Liver (tissue), 9 donors: ENCODE results near the gene OR52I1. TPM values are rescaled to one million over a fixed set of nuclear protein-coding genes. Genes with fewer than 3 reads are reported as not detected.

ENCODE experiments used
- DNase-seq: peaks from one replicate; pipeline ENCODE4 v3.0.0-alpha.2; 2017; ENCODE audit warnings: low spot score
- H3K27ac ChIP-seq, 2 donors: one replicate each; pipeline ENCODE4 v1.7.0; 2013; ENCODE audit warnings: inconsistent platforms in 2 of 2, low read length in 2 of 2, control low read depth in 1 of 2, low read depth in 1 of 2, mild to moderate bottlenecking in 1 of 2
- H3K27me3 ChIP-seq, 4 donors: one replicate each; pipeline versions ENCODE4 v1.6.1 to v1.7.0; 2013; ENCODE audit warnings: low read length in 3 of 4, inconsistent platforms in 1 of 4, mild to moderate bottlenecking in 1 of 4, moderate library complexity in 1 of 4; ENCODE audit not compliant: control insufficient read depth in 4 of 4, insufficient read depth in 4 of 4
- H3K36me3 ChIP-seq, 4 donors: one replicate each; pipeline versions ENCODE4 v1.6.1 to v1.7.0; 2013; ENCODE audit warnings: low read length in 3 of 4, mild to moderate bottlenecking in 3 of 4, low read depth in 1 of 4, moderate library complexity in 1 of 4; ENCODE audit not compliant: control insufficient read depth in 4 of 4, insufficient read depth in 3 of 4
- H3K4me1 ChIP-seq, 4 donors: one replicate each; pipeline versions ENCODE4 v1.6.1 to v1.7.0; 2013; ENCODE audit warnings: low read length in 3 of 4, mild to moderate bottlenecking in 3 of 4, moderate library complexity in 1 of 4; ENCODE audit not compliant: control insufficient read depth in 4 of 4, insufficient read depth in 4 of 4
- H3K4me3 ChIP-seq, 3 donors: one replicate each; pipeline versions ENCODE4 v1.6.1 to v1.7.0; 2013; ENCODE audit warnings: low read length in 3 of 3, control low read depth in 1 of 3, low read depth in 1 of 3, mild to moderate bottlenecking in 1 of 3
- H3K9ac ChIP-seq, 2 donors: one replicate each; pipeline ENCODE4 v1.7.0; 2013; ENCODE audit warnings: low read length in 2 of 2, mild to moderate bottlenecking in 2 of 2, moderate library complexity in 2 of 2, control low read depth in 1 of 2, low read depth in 1 of 2
- H3K9me3 ChIP-seq, 4 donors: one replicate each; pipeline versions ENCODE4 v1.6.1 to v1.7.0; 2013; ENCODE audit warnings: low read length in 3 of 4; ENCODE audit not compliant: control insufficient read depth in 4 of 4
- ATF3 ChIP-seq: IDR thresholded peaks from 2 replicates; pipeline ENCODE4 v1.6.1; 2016; ENCODE audit warnings: antibody characterized with exemption
- EGR1 ChIP-seq, 2 donors: IDR thresholded peaks; 2 replicates each; pipeline ENCODE4 v1.6.1; 2016 to 2018; ENCODE audit warnings: antibody characterized with exemption in 2 of 2, low read depth in 2 of 2
- GABPA ChIP-seq, 2 donors: IDR thresholded peaks in 1 of 2; conservative IDR thresholded peaks in 1 of 2; 2 replicates each; pipeline ENCODE4 v1.6.1; 2016; ENCODE audit warnings: antibody characterized with exemption in 2 of 2, mild to moderate bottlenecking in 1 of 2, moderate library complexity in 1 of 2
- HNF4A ChIP-seq, 2 donors: conservative IDR thresholded peaks; 2 replicates each; pipeline ENCODE4 v1.6.1; 2016; ENCODE audit warnings: antibody characterized with exemption in 2 of 2, mild to moderate bottlenecking in 2 of 2
- HNF4G ChIP-seq: IDR thresholded peaks from 2 replicates; pipeline ENCODE4 v1.6.1; 2016; ENCODE audit warnings: antibody characterized with exemption
- JUND ChIP-seq, 2 donors: IDR thresholded peaks; 2 replicates each; pipeline ENCODE4 v1.6.1; 2016; ENCODE audit warnings: antibody characterized with exemption in 2 of 2
- MAX ChIP-seq: IDR thresholded peaks from 2 replicates; pipeline ENCODE4 v1.6.1; 2016; ENCODE audit warnings: antibody characterized with exemption
- NR2F2 ChIP-seq: IDR thresholded peaks from 2 replicates; pipeline ENCODE4 v1.6.1; 2016; ENCODE audit warnings: antibody characterized with exemption
- RAD21 ChIP-seq, 2 donors: IDR thresholded peaks; 2 replicates each; pipeline ENCODE4 v1.6.1; 2016; ENCODE audit warnings: antibody characterized with exemption in 2 of 2, mild to moderate bottlenecking in 2 of 2
- REST ChIP-seq: IDR thresholded peaks from 2 replicates; pipeline ENCODE4 v1.6.1; 2016; ENCODE audit warnings: antibody characterized with exemption, mild to moderate bottlenecking
- RXRA ChIP-seq, 2 donors: IDR thresholded peaks; 2 replicates each; pipeline ENCODE4 v1.6.1; 2017 to 2018; ENCODE audit warnings: antibody characterized with exemption in 2 of 2, mild to moderate bottlenecking in 1 of 2
- SP1 ChIP-seq: IDR thresholded peaks from 2 replicates; pipeline ENCODE4 v1.6.1; 2018; ENCODE audit warnings: antibody characterized with exemption, mild to moderate bottlenecking
- TAF1 ChIP-seq: conservative IDR thresholded peaks from 2 replicates; pipeline ENCODE4 v1.6.1; 2016; ENCODE audit warnings: antibody characterized with exemption, mild to moderate bottlenecking
- YY1 ChIP-seq: IDR thresholded peaks from 2 replicates; pipeline ENCODE4 v1.6.1; 2016; ENCODE audit warnings: antibody characterized with exemption, mild to moderate bottlenecking
- ZBTB33 ChIP-seq: IDR thresholded peaks from 2 replicates; pipeline ENCODE4 v1.6.1; 2016; ENCODE audit warnings: antibody characterized with exemption
- WGBS: extraction: QIAGEN DNeasy Blood & Tissue Kit; methylation state at CpG from one replicate; pipeline ENCODE4 v1.1.7; 2013; 5-methylcytosine and 5-hydroxymethylcytosine counted together
- polyA plus RNA-seq, 2 donors: library from polyadenylated mRNA; stranded (reverse) in 1 of 2; unstranded in 1 of 2; fragments of 200-250 nt in 1 of 2; fragments of >200 nt in 1 of 2; fragmentation: Nextera tagmentation in 1 of 2; extraction: Ambion mirVana in 1 of 2; gene quantifications; one replicate each; pipeline versions ENCODE4 v1.2.1 to v1.2.3, GENCODE V29; 2013 to 2015
- total RNA-seq, 2 donors: library from RNA; depleted of rRNA; stranded (reverse); fragments of >200 nt; gene quantifications; one replicate each; pipeline ENCODE4 v1.2.3, GENCODE V29; 2014
- TF ChIP-seq, protein P1 (sequence below): fragments of 150-350 bp; IDR thresholded peaks from 2 replicates; pipeline ENCODE4 v1.5.1; 2017; ENCODE audit warnings: improper control_type of control experiment, low read depth, low read length; ENCODE audit not compliant: missing input control
- donor health status: healthy.
- donor health status: healthy.
- donor health status: healthy.
- donor health status: healthy.
- donor health status: healthy.

OR52I1 gene
- total and polyA plus RNA-seq, 4 donors = not detected

GRCh38 chr11:4607781-4608666, 14.2 kb downstream of the OR52I1 start, which contains the start of gene TRIM68:
TSS of gene TRIM68 (minus strand) at chr11:4608231. CDS start at chr11:4605504, 2,727 bp downstream.
- Histone ChIP-seq H3K36me3 (peaks cover 0 to 14% (median 5%) of the 10 kb centered on the region in 4 donors), H3K4me1 (peaks cover 0 to 12% (median 4%) of the 10 kb centered on the region in 4 donors), H3K27ac (peak within 1 kb of the TSS; percentile 81 to 85), H3K9ac (peak within 1 kb of the TSS; percentile 50 to 76), H3K4me3 (peak within 1 kb of the TSS; percentile 79 to 91 (median 87)), H3K9me3 (no peaks in the 10 kb centered on the region), H3K27me3 (no peaks in the 10 kb centered on the region)
- TF ChIP-seq YY1 (peak; percentile 61), RAD21 (IDR thresholded peaks at IDR 0.05) (peak; percentile 16 to 19), TAF1 (peak; percentile 65), ZBTB33 (no peak), NR2F2 (no peak), SP1 (peak; percentile 92), HNF4G (no peak), GABPA (IDR thresholded peaks at IDR 0.05 in 1 of 2, conservative IDR thresholded peaks at IDR 0.05 in 1 of 2) (peak in 1 of 2 donors; percentile 42), JUND (IDR thresholded peaks at IDR 0.05) (peak in 1 of 2 donors; percentile 10), MAX (peak; percentile 31), EGR1 (IDR thresholded peaks at IDR 0.05; ENCODE audit: low read depth in 2 of 2) (peak in 1 of 2 donors; percentile 8), ATF3 (no peak), REST (peak; percentile 85), RXRA (IDR thresholded peaks at IDR 0.05) (peak in 1 of 2 donors; percentile 34), HNF4A (conservative IDR thresholded peaks at IDR 0.05) (peak; percentile 7 to 18)
- TF ChIP-seq, protein P1, sequence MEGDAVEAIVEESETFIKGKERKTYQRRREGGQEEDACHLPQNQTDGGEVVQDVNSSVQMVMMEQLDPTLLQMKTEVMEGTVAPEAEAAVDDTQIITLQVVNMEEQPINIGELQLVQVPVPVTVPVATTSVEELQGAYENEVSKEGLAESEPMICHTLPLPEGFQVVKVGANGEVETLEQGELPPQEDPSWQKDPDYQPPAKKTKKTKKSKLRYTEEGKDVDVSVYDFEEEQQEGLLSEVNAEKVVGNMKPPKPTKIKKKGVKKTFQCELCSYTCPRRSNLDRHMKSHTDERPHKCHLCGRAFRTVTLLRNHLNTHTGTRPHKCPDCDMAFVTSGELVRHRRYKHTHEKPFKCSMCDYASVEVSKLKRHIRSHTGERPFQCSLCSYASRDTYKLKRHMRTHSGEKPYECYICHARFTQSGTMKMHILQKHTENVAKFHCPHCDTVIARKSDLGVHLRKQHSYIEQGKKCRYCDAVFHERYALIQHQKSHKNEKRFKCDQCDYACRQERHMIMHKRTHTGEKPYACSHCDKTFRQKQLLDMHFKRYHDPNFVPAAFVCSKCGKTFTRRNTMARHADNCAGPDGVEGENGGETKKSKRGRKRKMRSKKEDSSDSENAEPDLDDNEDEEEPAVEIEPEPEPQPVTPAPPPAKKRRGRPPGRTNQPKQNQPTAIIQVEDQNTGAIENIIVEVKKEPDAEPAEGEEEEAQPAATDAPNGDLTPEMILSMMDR = no peak
- 4% methylated on average over 43 of the region's 43 CpGs for WGBS
- DNase-seq = peak; percentile 92
